Karpas-422 (cell line): ENCODE data around the gene FARS2. TPM values are rescaled to one million over a fixed set of nuclear protein-coding genes. Genes with fewer than 3 reads are reported as not detected.

Source experiments
- DNase-seq: peaks from one replicate; pipeline ENCODE4 v3.0.0-alpha.2; 2015
- H2AFZ ChIP-seq: fragments of 200-600 bp; sonication (generic); 2 replicates; pipeline ENCODE4 v1.6.1; 2014; ENCODE audit warnings: antibody characterized with exemption, low read length, mixed read lengths
- H3K27ac ChIP-seq: fragments of 200-600 bp; sonication (generic); 2 replicates; pipeline ENCODE4 v1.5.1; 2014; ENCODE audit warnings: mild to moderate bottlenecking, low read length, moderate library complexity
- H3K27me3 ChIP-seq: fragments of 200-600 bp; sonication (generic); 2 replicates; pipeline ENCODE4 v1.6.1; 2014; ENCODE audit warnings: low read length, mixed read lengths
- H3K36me3 ChIP-seq: fragments of 200-600 bp; sonication (generic); 2 replicates; pipeline ENCODE4 v1.6.1; 2014; ENCODE audit warnings: low read length, mixed read lengths; ENCODE audit not compliant: insufficient read depth
- H3K4me1 ChIP-seq: fragments of 200-600 bp; sonication (generic); 2 replicates; pipeline ENCODE4 v1.6.1; 2014; ENCODE audit warnings: mild to moderate bottlenecking, low read length, mixed read lengths
- H3K4me2 ChIP-seq: fragments of 200-600 bp; sonication (generic); 2 replicates; pipeline ENCODE4 v1.6.1; 2014; ENCODE audit warnings: low read length, low read depth, mild to moderate bottlenecking; ENCODE audit not compliant: poor library complexity, severe bottlenecking
- H3K4me3 ChIP-seq: fragments of 200-600 bp; sonication (generic); 2 replicates; pipeline ENCODE4 v1.5.1; 2014; ENCODE audit warnings: mild to moderate bottlenecking, antibody characterized with exemption, low read length, mixed read lengths
- H3K79me2 ChIP-seq: fragments of 200-600 bp; sonication (generic); 2 replicates; pipeline ENCODE4 v1.6.1; 2014; ENCODE audit warnings: mild to moderate bottlenecking, low read length, mixed read lengths
- H3K9ac ChIP-seq: fragments of 200-600 bp; sonication (generic); 2 replicates; pipeline ENCODE4 v1.6.0; 2014; ENCODE audit warnings: low read length
- H3K9me2 ChIP-seq: fragments of 200-600 bp; sonication (generic), shearing (Covaris generic); replicated peaks from 2 replicates; pipeline ENCODE4 v1.6.0; 2014; ENCODE audit warnings: mild to moderate bottlenecking, low read length, moderate library complexity; ENCODE audit not compliant: insufficient read depth
- H3K9me3 ChIP-seq: fragments of 300-700, 200-600 bp; sonication (generic); 2 replicates; pipeline ENCODE4 v1.6.1; 2014; ENCODE audit warnings: low read length, mixed read lengths
- H4K20me1 ChIP-seq: fragments of 200-600 bp; sonication (generic); 2 replicates; pipeline ENCODE4 v1.6.1; 2014; ENCODE audit warnings: mild to moderate bottlenecking, antibody characterized with exemption, low read length, low read depth; ENCODE audit not compliant: insufficient read depth
- total RNA-seq: library from RNA; depleted of rRNA; stranded (reverse); fragments of >200 nt; shearing (Covaris generic); gene quantifications from 2 replicates; pipeline ENCODE4 v1.2.3, GENCODE V29; 2014; ENCODE audit warnings: low replicate concordance

The FARS2 gene
- total RNA-seq, 1 experiment from 2014 or later = 9.0 TPM

DNA sequence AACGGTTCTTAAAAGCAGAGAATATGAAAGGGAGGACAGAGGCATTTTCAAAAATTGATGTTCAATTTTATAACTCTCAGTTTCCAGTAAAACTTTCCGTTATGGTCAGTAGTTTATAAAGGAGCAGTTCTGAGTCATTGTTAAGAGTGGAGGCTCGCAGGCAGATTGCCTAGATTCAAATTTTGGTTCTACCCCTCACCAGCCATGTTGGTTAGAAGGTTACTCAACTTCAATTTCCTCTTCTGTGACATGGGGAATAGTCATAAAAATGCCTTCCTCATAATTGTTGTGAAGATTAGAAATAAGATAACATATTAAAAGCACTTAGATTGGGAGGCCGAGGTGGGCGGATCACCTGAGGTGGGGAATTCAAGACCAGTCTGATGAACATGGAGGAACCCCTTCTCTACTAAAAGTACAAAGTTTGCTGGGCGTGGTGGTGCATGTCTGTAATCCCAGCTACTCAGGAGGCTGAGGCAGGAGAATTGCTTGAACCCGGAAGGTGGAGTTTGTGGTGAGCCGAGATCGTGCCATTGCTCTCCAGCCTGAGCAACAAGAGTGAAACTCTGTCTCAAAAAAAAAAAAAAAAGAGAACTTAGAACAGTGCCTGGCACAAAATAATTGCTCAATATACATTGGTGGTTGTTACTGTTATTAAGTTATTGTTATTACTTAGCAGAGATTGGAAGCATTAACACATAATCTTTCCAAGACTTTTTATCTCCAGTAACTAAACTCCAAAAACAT is 396.5 kb downstream of the FARS2 start:
- DNase-seq = no peak
- no peaks in the 10 kb centered on the region for H4K20me1 ChIP-seq
- H3K9me2 ChIP-seq = no peaks in the 10 kb centered on the region
- no peak overlapping the region for H3K4me3 ChIP-seq
- H3K4me2 ChIP-seq = no peak overlapping the region
- no peaks in the 10 kb centered on the region for H3K9me3 ChIP-seq
- H2AFZ ChIP-seq = no peak overlapping the region
- H3K27me3 ChIP-seq = no peaks in the 10 kb centered on the region
- H3K9ac ChIP-seq = no peak overlapping the region
- no peak overlapping the region for H3K27ac ChIP-seq
- H3K79me2 ChIP-seq = no peaks in the 10 kb centered on the region
- no peaks in the 10 kb centered on the region for H3K36me3 ChIP-seq
- peaks cover 17% of the 10 kb centered on the region for H3K4me1 ChIP-seq

GRCh38 chr6:5659467-5659866 is 398.2 kb downstream of the FARS2 start:
- H3K9me2 ChIP-seq = no peaks in the 10 kb centered on the region
- H4K20me1 ChIP-seq = no peaks in the 10 kb centered on the region
- H3K9ac ChIP-seq = no peak overlapping the region
- no peaks in the 10 kb centered on the region for H3K9me3 ChIP-seq
- H3K36me3 ChIP-seq = no peaks in the 10 kb centered on the region
- H3K79me2 ChIP-seq = no peaks in the 10 kb centered on the region
- DNase-seq = no peak
- H3K27me3 ChIP-seq = no peaks in the 10 kb centered on the region
- H3K27ac ChIP-seq = no peak overlapping the region
- peaks cover 32% of the 10 kb centered on the region for H3K4me1 ChIP-seq
- H2AFZ ChIP-seq = no peak overlapping the region
- no peak overlapping the region for H3K4me2 ChIP-seq
- no peak overlapping the region for H3K4me3 ChIP-seq

GRCh38 chr6:5660772-5661171 is 399.5 kb downstream of the FARS2 start:
- no peaks in the 10 kb centered on the region for H3K9me2 ChIP-seq
- no peaks in the 10 kb centered on the region for H3K9me3 ChIP-seq
- no peaks in the 10 kb centered on the region for H4K20me1 ChIP-seq
- no peaks in the 10 kb centered on the region for H3K79me2 ChIP-seq
- H3K9ac ChIP-seq = no peak overlapping the region
- no peak overlapping the region for H3K27ac ChIP-seq
- no peaks in the 10 kb centered on the region for H3K27me3 ChIP-seq
- H3K36me3 ChIP-seq = no peaks in the 10 kb centered on the region
- DNase-seq = no peak
- H3K4me1 ChIP-seq = peaks cover 45% of the 10 kb centered on the region
- H2AFZ ChIP-seq = no peak overlapping the region
- H3K4me2 ChIP-seq = no peak overlapping the region
- H3K4me3 ChIP-seq = no peak overlapping the region

DNA sequence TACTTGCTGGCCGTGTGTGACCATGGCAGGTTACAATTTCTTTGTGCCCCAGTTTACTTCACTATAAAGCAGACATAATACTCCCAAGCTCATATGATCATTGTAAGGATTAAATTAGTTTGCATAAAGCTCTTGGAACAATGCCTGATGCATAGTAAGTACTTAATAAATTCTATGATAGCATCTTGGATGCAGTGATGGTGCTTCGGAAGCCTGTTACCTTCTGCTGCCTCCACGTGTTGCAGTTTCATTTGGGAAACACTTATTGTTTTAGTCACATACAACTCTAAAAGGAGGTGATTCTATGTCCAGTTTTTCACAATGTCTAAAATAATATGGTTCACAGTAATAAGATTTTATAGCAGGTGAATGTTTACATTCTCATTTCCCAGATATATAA is 401.5 kb downstream of the FARS2 start:
- no peaks in the 10 kb centered on the region for H3K9me3 ChIP-seq
- peak overlapping the region; percentile 62 for H3K4me2 ChIP-seq
- H3K27ac ChIP-seq = no peak overlapping the region
- H3K4me3 ChIP-seq = peak overlapping the region; percentile 41
- H3K36me3 ChIP-seq = no peaks in the 10 kb centered on the region
- peaks cover 49% of the 10 kb centered on the region for H3K4me1 ChIP-seq
- H2AFZ ChIP-seq = no peak overlapping the region
- peak overlapping the region; percentile 10; the same call in 1 of the 2 replicates for H3K9ac ChIP-seq
- H3K9me2 ChIP-seq = no peaks in the 10 kb centered on the region
- peak; percentile 43 for DNase-seq
- no peaks in the 10 kb centered on the region for H3K79me2 ChIP-seq
- H4K20me1 ChIP-seq = no peaks in the 10 kb centered on the region
- no peaks in the 10 kb centered on the region for H3K27me3 ChIP-seq

- H3K27me3 ChIP-seq = no peaks in the 10 kb centered on the region
- H3K79me2 ChIP-seq = no peaks in the 10 kb centered on the region
- H3K4me3 ChIP-seq = no peak overlapping the region
- no peak overlapping the region for H3K9ac ChIP-seq
- no peak for DNase-seq
- H3K27ac ChIP-seq = no peak overlapping the region
- peaks cover 51% of the 10 kb centered on the region for H3K4me1 ChIP-seq
- no peaks in the 10 kb centered on the region for H3K36me3 ChIP-seq
- H4K20me1 ChIP-seq = no peaks in the 10 kb centered on the region
- H3K4me2 ChIP-seq = peak overlapping the region; percentile 62
- H2AFZ ChIP-seq = no peak overlapping the region
- no peaks in the 10 kb centered on the region for H3K9me2 ChIP-seq
- H3K9me3 ChIP-seq = no peaks in the 10 kb centered on the region
These were observed 401.9 kb downstream of the FARS2 start for GRCh38 chr6:5663259-5663658.

DNA sequence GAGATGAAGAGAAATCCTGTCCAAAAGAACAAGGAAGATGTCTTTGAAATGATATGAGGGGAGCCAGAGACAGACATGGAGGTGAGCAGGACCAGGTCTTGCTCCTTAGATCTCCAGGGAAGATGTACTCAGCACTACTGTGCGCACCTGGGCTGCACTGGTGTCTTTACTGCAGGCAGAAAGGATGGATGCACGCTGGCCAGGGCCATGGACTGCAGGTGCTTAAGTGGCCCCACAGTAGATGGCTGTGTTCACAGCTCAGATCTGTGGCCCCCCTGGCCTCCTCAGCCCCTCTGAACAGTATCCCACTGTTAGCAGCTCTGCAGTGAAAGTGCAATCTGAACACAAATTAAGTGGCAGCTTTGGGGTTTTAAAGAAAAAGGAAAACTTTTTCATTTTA is 402.4 kb downstream of the FARS2 start:
- H3K9ac ChIP-seq = no peak overlapping the region
- H3K79me2 ChIP-seq = no peaks in the 10 kb centered on the region
- no peak overlapping the region for H3K4me2 ChIP-seq
- peaks cover 51% of the 10 kb centered on the region for H3K4me1 ChIP-seq
- no peak for DNase-seq
- H2AFZ ChIP-seq = no peak overlapping the region
- H3K27me3 ChIP-seq = no peaks in the 10 kb centered on the region
- H4K20me1 ChIP-seq = no peaks in the 10 kb centered on the region
- H3K4me3 ChIP-seq = no peak overlapping the region
- H3K9me2 ChIP-seq = no peaks in the 10 kb centered on the region
- no peaks in the 10 kb centered on the region for H3K9me3 ChIP-seq
- H3K27ac ChIP-seq = no peak overlapping the region
- no peaks in the 10 kb centered on the region for H3K36me3 ChIP-seq

DNA sequence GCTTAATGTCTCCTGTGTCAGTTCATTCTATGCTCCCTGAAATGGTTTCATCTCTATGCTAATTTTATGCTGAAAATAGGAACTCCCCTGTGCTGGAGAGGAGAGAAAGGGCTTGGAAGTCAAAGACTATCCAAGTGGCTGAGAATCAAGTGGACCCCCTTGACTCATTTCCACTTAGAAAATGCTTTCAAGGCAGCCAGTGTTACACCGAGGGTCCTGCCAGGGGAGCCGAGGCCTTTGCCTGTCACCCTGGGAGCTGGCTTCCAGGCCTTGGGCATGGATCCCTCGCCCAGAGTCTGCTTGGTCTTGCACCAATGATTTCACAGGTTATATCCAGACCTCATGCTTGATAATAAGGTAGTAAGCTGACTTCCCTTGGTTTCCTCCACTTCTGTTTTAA is 402.8 kb downstream of the FARS2 start:
- H3K4me3 ChIP-seq = no peak overlapping the region
- H3K4me1 ChIP-seq = peaks cover 51% of the 10 kb centered on the region
- H3K36me3 ChIP-seq = no peaks in the 10 kb centered on the region
- no peak overlapping the region for H3K9ac ChIP-seq
- no peaks in the 10 kb centered on the region for H4K20me1 ChIP-seq
- H3K4me2 ChIP-seq = peak overlapping the region; percentile 49
- no peak overlapping the region for H2AFZ ChIP-seq
- H3K27me3 ChIP-seq = no peaks in the 10 kb centered on the region
- DNase-seq = no peak
- H3K27ac ChIP-seq = no peak overlapping the region
- H3K9me3 ChIP-seq = no peaks in the 10 kb centered on the region
- no peaks in the 10 kb centered on the region for H3K79me2 ChIP-seq
- no peaks in the 10 kb centered on the region for H3K9me2 ChIP-seq

GRCh38 chr6:5665173-5665572 is 403.9 kb downstream of the FARS2 start:
- H2AFZ ChIP-seq = no peak overlapping the region
- H3K79me2 ChIP-seq = no peaks in the 10 kb centered on the region
- no peaks in the 10 kb centered on the region for H3K36me3 ChIP-seq
- no peak overlapping the region for H3K9ac ChIP-seq
- H3K9me3 ChIP-seq = no peaks in the 10 kb centered on the region
- peak overlapping the region; percentile 49 for H3K4me2 ChIP-seq
- H3K9me2 ChIP-seq = no peaks in the 10 kb centered on the region
- H3K4me3 ChIP-seq = peak overlapping the region; percentile 15; the same call in 1 of the 2 replicates
- H3K4me1 ChIP-seq = peaks cover 54% of the 10 kb centered on the region
- H3K27ac ChIP-seq = peak overlapping the region; percentile 45
- DNase-seq = peak; percentile 77
- H4K20me1 ChIP-seq = no peaks in the 10 kb centered on the region
- no peaks in the 10 kb centered on the region for H3K27me3 ChIP-seq
